Activated CD4-positive, alpha-beta T cell treated with anti-CD3 and anti-CD28 coated beads, Interleukin-2, Interleukin-4, amounts not matched to agents 100 ng/mL and 50 ng/mL, durations not matched to agents 16 hours and 8 hours (primary cell): ENCODE measurements around the gene SLC40A1.

Source experiments
- DNase-seq: peaks from one replicate; pipeline ENCODE4 v3.0.0-alpha.2; 2020; ENCODE audit warnings: low spot score

Gene SLC40A1

DNA sequence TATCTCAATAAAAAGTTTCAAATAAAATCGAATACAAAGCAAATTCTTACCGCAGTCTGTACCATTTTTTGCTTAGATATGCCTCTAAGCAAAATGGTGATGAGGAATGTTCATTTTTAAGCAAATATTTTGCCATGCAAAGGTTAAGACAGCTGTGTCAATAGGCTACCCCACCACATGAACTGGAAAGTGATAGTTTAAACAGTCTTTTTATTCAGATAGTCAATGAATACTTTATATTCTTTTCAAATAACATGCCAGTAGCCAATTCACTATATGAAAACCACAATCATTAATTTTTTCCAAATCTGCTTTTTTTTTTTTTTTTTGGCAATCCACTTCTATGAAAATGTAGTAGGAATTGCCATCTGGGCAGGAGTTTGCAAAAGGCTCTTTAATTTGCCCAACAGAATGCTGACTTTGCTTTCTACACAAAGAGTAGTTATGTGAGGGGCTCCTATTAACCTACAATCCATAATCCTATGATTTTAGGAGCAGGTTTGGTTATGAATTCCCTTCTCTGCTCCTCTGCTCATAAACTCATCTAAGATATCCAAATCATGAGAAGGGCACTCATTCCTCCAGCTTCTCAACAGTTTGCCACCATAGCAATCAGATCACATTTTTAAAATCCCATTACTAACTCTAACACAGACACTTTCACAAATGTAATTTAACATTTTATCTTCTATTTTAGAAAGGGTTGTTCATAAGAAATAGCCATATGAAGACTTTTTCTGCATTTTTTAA lies 69.2 kb downstream of the SLC40A1 start:
- DNase-seq: no peak
